ENCODE results near the gene FOXO1. TPM values are rescaled to one million over a fixed set of nuclear protein-coding genes. Genes with fewer than 3 reads are reported as not detected.

FOXO1 gene
- total and polyA plus RNA-seq, 2 of the 13 experiments (the other 11 are each of a cell fraction or from before 2014, with no cell fraction given) = 8.1 to 13.1 TPM

- TF ChIP-seq HNF4A (CRISPR knock-in tag; IDR thresholded peaks at IDR 0.05) = 0 out of 2 replicates have a peak, but pooled peaks have one; percentile 7
- no peak for TF ChIP-seq ZNF562 (CRISPR knock-in tag; IDR thresholded peaks at IDR 0.05; ENCODE audit: borderline replicate concordance)
- TF ChIP-seq ZMYM3 (CRISPR knock-in tag; IDR thresholded peaks at IDR 0.05) = 0 out of 2 replicates have a peak, but pooled peaks have one; percentile 30
- peak; percentile 9; the same call in 1 of the 2 replicates for TF ChIP-seq ZNF564 (CRISPR knock-in tag; IDR thresholded peaks at IDR 0.05)
- no peak for TF ChIP-seq ZHX2 (IDR thresholded peaks at IDR 0.05; ENCODE audit: low read depth)
- TF ChIP-seq ZHX2 (CRISPR knock-in tag; IDR thresholded peaks at IDR 0.05; ENCODE audit: borderline replicate concordance) = no peak
- TF ChIP-seq, protein P1, sequence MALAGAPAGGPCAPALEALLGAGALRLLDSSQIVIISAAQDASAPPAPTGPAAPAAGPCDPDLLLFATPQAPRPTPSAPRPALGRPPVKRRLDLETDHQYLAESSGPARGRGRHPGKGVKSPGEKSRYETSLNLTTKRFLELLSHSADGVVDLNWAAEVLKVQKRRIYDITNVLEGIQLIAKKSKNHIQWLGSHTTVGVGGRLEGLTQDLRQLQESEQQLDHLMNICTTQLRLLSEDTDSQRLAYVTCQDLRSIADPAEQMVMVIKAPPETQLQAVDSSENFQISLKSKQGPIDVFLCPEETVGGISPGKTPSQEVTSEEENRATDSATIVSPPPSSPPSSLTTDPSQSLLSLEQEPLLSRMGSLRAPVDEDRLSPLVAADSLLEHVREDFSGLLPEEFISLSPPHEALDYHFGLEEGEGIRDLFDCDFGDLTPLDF (CRISPR knock-in tag; IDR thresholded peaks at IDR 0.05) = no peak
- TF ChIP-seq ZNF589 (CRISPR knock-in tag; conservative IDR thresholded peaks at IDR 0.05) = 0 out of 2 replicates have a peak, but pooled peaks have one; percentile 23
- peak; percentile 14; the same call in 1 of the 2 replicates for TF ChIP-seq ZNF263 (CRISPR knock-in tag; IDR thresholded peaks at IDR 0.05)
- TF ChIP-seq YEATS4 (CRISPR knock-in tag; IDR thresholded peaks at IDR 0.05; ENCODE audit: borderline replicate concordance) = peak; percentile 5; the same call in 1 of the 2 replicates
- TF ChIP-seq, protein P2, sequence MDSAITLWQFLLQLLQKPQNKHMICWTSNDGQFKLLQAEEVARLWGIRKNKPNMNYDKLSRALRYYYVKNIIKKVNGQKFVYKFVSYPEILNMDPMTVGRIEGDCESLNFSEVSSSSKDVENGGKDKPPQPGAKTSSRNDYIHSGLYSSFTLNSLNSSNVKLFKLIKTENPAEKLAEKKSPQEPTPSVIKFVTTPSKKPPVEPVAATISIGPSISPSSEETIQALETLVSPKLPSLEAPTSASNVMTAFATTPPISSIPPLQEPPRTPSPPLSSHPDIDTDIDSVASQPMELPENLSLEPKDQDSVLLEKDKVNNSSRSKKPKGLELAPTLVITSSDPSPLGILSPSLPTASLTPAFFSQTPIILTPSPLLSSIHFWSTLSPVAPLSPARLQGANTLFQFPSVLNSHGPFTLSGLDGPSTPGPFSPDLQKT (CRISPR knock-in tag; IDR thresholded peaks at IDR 0.05; ENCODE audit: borderline replicate concordance) = 0 out of 2 replicates have a peak, but pooled peaks have one; percentile 59
- TF ChIP-seq MIER3 (CRISPR knock-in tag; IDR thresholded peaks at IDR 0.05; ENCODE audit: borderline replicate concordance) = no peak
- TF ChIP-seq, protein P3, sequence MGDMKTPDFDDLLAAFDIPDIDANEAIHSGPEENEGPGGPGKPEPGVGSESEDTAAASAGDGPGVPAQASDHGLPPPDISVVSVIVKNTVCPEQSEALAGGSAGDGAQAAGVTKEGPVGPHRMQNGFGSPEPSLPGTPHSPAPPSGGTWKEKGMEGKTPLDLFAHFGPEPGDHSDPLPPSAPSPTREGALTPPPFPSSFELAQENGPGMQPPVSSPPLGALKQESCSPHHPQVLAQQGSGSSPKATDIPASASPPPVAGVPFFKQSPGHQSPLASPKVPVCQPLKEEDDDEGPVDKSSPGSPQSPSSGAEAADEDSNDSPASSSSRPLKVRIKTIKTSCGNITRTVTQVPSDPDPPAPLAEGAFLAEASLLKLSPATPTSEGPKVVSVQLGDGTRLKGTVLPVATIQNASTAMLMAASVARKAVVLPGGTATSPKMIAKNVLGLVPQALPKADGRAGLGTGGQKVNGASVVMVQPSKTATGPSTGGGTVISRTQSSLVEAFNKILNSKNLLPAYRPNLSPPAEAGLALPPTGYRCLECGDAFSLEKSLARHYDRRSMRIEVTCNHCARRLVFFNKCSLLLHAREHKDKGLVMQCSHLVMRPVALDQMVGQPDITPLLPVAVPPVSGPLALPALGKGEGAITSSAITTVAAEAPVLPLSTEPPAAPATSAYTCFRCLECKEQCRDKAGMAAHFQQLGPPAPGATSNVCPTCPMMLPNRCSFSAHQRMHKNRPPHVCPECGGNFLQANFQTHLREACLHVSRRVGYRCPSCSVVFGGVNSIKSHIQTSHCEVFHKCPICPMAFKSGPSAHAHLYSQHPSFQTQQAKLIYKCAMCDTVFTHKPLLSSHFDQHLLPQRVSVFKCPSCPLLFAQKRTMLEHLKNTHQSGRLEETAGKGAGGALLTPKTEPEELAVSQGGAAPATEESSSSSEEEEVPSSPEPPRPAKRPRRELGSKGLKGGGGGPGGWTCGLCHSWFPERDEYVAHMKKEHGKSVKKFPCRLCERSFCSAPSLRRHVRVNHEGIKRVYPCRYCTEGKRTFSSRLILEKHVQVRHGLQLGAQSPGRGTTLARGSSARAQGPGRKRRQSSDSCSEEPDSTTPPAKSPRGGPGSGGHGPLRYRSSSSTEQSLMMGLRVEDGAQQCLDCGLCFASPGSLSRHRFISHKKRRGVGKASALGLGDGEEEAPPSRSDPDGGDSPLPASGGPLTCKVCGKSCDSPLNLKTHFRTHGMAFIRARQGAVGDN (CRISPR knock-in tag; IDR thresholded peaks at IDR 0.05) = 0 out of 2 replicates have a peak, but pooled peaks have one; percentile 6
- TF ChIP-seq ZNF660 (CRISPR knock-in tag; IDR thresholded peaks at IDR 0.05; ENCODE audit: borderline replicate concordance, low read depth) = no peak
- peak; percentile 78 for TF ChIP-seq AGO2 (optimal IDR thresholded peaks at IDR 0.05; ENCODE audit: low read depth, low read length)
Measured at GRCh38 chr13:40665126-40666044, 1.1 kb downstream of the FOXO1 start (continued).
